ENCODE measurements around the gene GUCA1C. TPM values are rescaled to one million over a fixed set of nuclear protein-coding genes. Genes with fewer than 3 reads are reported as not detected.

Gene GUCA1C
- total RNA-seq, 1 experiment from 2014 or later: not detected

DNA sequence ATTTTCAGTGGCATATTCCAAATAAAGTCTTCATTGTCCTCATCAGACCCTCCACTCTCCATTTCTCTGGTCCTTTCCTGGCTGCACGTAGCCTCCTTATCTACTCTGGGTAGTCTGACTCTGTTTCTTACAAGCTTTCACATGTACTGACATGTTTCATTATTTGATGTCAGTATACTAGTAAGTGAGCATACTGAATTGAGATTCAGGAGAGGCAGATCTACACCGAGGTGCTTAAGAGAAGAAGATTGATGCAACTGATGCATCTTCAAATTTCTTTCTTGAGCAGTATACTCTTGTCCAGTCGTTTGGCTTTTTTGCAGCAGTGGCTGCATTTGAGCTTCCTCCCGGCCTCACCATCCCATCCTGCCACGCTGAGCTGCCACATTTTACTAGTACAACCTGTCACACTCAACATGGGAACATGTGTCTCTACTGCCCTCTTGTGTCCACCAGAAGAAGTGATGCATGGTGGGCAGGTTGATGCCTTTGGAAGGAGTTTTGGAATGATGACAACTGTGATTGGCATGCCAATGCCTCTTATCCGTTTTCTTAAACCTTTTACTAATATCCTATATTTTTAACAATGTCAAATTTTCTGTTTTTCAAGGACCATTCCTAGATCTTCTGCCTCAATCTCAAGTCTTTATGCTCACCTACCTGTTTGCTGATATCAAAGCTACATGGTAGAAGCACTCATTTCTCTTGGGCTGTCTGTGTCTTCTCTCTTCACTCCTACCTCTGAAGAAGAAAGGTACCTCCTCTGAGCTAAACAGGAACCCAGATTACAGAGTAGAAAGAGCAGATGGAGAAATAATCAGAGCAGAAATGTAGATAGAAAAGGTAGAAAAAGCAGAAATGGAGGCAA is 38.7 kb downstream of the GUCA1C start (continued):
- TF ChIP-seq, protein P1, sequence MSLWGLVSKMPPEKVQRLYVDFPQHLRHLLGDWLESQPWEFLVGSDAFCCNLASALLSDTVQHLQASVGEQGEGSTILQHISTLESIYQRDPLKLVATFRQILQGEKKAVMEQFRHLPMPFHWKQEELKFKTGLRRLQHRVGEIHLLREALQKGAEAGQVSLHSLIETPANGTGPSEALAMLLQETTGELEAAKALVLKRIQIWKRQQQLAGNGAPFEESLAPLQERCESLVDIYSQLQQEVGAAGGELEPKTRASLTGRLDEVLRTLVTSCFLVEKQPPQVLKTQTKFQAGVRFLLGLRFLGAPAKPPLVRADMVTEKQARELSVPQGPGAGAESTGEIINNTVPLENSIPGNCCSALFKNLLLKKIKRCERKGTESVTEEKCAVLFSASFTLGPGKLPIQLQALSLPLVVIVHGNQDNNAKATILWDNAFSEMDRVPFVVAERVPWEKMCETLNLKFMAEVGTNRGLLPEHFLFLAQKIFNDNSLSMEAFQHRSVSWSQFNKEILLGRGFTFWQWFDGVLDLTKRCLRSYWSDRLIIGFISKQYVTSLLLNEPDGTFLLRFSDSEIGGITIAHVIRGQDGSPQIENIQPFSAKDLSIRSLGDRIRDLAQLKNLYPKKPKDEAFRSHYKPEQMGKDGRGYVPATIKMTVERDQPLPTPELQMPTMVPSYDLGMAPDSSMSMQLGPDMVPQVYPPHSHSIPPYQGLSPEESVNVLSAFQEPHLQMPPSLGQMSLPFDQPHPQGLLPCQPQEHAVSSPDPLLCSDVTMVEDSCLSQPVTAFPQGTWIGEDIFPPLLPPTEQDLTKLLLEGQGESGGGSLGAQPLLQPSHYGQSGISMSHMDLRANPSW (CRISPR knock-in tag; conservative IDR thresholded peaks at IDR 0.05; ENCODE audit: low read depth): no peak
- TF ChIP-seq, protein P2, sequence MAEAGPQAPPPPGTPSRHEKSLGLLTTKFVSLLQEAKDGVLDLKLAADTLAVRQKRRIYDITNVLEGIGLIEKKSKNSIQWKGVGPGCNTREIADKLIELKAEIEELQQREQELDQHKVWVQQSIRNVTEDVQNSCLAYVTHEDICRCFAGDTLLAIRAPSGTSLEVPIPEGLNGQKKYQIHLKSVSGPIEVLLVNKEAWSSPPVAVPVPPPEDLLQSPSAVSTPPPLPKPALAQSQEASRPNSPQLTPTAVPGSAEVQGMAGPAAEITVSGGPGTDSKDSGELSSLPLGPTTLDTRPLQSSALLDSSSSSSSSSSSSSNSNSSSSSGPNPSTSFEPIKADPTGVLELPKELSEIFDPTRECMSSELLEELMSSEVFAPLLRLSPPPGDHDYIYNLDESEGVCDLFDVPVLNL (CRISPR knock-in tag; IDR thresholded peaks at IDR 0.05; ENCODE audit: borderline replicate concordance, low read depth): no peak
- TF ChIP-seq PRRX2 (CRISPR knock-in tag; IDR thresholded peaks at IDR 0.05) (no peak), RELA (CRISPR knock-in tag; IDR thresholded peaks at IDR 0.05; ENCODE audit: borderline replicate concordance) (no peak), ETV6 (CRISPR knock-in tag; IDR thresholded peaks at IDR 0.05) (no peak), FOXJ3 (CRISPR knock-in tag; IDR thresholded peaks at IDR 0.05; ENCODE audit: borderline replicate concordance) (no peak)
- TF ChIP-seq, protein P3, sequence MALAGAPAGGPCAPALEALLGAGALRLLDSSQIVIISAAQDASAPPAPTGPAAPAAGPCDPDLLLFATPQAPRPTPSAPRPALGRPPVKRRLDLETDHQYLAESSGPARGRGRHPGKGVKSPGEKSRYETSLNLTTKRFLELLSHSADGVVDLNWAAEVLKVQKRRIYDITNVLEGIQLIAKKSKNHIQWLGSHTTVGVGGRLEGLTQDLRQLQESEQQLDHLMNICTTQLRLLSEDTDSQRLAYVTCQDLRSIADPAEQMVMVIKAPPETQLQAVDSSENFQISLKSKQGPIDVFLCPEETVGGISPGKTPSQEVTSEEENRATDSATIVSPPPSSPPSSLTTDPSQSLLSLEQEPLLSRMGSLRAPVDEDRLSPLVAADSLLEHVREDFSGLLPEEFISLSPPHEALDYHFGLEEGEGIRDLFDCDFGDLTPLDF (CRISPR knock-in tag; IDR thresholded peaks at IDR 0.05): no peak
- TF ChIP-seq, protein P4, sequence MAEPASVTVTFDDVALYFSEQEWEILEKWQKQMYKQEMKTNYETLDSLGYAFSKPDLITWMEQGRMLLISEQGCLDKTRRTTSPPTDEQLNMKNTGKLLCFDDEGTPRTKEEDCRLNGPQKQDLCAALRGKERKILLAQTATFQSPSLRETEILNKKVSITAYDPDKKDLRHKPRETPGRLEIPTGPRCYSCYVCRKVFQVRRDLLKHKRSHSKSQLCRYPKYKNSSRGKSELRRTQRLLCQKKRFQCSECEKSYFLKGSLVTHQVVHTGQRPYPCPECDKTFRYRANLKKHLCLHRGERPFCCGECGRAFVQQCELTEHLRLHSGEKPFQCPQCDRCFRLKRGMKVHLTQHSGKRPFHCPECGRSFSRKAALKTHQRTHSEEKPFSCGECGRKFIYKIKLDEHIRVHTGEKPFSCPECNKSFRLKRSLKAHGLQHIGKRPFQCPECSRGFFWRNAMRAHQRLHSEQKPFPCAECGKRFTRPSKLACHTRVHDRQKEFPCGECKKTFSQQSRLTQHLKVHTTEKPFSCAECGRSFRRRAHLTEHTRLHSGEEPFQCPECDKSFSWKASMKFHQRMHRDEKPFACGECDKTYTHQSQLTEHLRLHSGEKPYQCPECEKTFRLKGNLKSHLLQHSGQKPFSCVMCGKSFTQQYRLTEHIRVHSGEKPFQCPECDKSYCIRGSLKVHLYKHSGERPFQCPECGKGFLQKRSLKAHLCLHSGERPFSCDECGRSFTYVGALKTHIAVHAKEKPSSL (CRISPR knock-in tag; conservative IDR thresholded peaks at IDR 0.05): no peak
- TF ChIP-seq, protein P5, sequence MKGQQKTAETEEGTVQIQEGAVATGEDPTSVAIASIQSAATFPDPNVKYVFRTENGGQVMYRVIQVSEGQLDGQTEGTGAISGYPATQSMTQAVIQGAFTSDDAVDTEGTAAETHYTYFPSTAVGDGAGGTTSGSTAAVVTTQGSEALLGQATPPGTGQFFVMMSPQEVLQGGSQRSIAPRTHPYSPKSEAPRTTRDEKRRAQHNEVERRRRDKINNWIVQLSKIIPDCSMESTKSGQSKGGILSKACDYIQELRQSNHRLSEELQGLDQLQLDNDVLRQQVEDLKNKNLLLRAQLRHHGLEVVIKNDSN (CRISPR knock-in tag; IDR thresholded peaks at IDR 0.05): no peak

DNA sequence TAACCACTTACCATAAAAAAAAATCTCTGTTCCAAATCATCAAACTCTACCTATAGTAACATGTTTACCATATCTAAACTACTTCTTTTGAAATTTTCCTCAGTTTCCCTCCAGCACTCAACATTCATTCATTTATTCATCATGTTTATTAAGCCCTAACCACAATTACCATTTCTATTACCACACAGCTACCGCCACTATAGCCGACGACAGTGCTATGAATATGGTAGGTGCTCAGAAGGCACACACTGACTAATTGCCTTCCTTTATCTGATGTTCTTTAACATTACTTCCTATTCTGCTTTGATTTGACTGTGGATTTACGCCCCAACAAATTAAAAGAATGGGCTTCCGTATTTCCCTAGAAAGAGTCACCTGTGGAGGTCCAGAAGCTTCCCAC is 43.9 kb downstream of the GUCA1C start:
- Mint-ChIP-seq H3K9me3 (no peaks in the 10 kb centered on the region), H3K4me3 (no peak overlapping the region), H3K27me3 (ENCODE audit: low read depth) (no peaks in the 10 kb centered on the region), H3K27ac (no peak overlapping the region; the same call in 1 of the 2 replicates), H3K36me3 (no peaks in the 10 kb centered on the region), H3K4me1 (peaks cover 7% of the 10 kb centered on the region)
- DNase-seq (ENCODE audit: low spot score) (no peak), ATAC-seq (no peak)
- ChIA-PET CTCF (no interaction called here), POLR2A (no interaction called here)
- TF ChIP-seq, protein P5 (CRISPR knock-in tag; IDR thresholded peaks at IDR 0.05): no peak
- TF ChIP-seq, protein P6, sequence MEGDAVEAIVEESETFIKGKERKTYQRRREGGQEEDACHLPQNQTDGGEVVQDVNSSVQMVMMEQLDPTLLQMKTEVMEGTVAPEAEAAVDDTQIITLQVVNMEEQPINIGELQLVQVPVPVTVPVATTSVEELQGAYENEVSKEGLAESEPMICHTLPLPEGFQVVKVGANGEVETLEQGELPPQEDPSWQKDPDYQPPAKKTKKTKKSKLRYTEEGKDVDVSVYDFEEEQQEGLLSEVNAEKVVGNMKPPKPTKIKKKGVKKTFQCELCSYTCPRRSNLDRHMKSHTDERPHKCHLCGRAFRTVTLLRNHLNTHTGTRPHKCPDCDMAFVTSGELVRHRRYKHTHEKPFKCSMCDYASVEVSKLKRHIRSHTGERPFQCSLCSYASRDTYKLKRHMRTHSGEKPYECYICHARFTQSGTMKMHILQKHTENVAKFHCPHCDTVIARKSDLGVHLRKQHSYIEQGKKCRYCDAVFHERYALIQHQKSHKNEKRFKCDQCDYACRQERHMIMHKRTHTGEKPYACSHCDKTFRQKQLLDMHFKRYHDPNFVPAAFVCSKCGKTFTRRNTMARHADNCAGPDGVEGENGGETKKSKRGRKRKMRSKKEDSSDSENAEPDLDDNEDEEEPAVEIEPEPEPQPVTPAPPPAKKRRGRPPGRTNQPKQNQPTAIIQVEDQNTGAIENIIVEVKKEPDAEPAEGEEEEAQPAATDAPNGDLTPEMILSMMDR (IDR thresholded peaks at IDR 0.05): no peak
- TF ChIP-seq ZNF317 (CRISPR knock-in tag; IDR thresholded peaks at IDR 0.05; ENCODE audit: borderline replicate concordance, low read depth) (no peak), ELF4 (CRISPR knock-in tag; IDR thresholded peaks at IDR 0.05; ENCODE audit: low read depth) (no peak), ZNF138 (CRISPR knock-in tag; conservative IDR thresholded peaks at IDR 0.05) (no peak), RELA (CRISPR knock-in tag; IDR thresholded peaks at IDR 0.05; ENCODE audit: borderline replicate concordance) (no peak)
- TF ChIP-seq, protein P7, sequence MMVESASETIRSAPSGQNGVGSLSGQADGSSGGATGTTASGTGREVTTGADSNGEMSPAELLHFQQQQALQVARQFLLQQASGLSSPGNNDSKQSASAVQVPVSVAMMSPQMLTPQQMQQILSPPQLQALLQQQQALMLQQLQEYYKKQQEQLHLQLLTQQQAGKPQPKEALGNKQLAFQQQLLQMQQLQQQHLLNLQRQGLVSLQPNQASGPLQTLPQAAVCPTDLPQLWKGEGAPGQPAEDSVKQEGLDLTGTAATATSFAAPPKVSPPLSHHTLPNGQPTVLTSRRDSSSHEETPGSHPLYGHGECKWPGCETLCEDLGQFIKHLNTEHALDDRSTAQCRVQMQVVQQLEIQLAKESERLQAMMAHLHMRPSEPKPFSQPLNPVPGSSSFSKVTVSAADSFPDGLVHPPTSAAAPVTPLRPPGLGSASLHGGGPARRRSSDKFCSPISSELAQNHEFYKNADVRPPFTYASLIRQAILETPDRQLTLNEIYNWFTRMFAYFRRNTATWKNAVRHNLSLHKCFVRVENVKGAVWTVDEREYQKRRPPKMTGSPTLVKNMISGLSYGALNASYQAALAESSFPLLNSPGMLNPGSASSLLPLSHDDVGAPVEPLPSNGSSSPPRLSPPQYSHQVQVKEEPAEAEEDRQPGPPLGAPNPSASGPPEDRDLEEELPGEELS (CRISPR knock-in tag; IDR thresholded peaks at IDR 0.05): no peak
- TF ChIP-seq, protein P8, sequence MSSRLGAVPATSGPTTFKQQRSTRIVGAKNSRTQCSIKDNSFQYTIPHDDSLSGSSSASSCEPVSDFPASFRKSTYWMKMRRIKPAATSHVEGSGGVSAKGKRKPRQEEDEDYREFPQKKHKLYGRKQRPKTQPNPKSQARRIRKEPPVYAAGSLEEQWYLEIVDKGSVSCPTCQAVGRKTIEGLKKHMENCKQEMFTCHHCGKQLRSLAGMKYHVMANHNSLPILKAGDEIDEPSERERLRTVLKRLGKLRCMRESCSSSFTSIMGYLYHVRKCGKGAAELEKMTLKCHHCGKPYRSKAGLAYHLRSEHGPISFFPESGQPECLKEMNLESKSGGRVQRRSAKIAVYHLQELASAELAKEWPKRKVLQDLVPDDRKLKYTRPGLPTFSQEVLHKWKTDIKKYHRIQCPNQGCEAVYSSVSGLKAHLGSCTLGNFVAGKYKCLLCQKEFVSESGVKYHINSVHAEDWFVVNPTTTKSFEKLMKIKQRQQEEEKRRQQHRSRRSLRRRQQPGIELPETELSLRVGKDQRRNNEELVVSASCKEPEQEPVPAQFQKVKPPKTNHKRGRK (CRISPR knock-in tag; IDR thresholded peaks at IDR 0.05; ENCODE audit: borderline replicate concordance): no peak
- TF ChIP-seq, protein P9, sequence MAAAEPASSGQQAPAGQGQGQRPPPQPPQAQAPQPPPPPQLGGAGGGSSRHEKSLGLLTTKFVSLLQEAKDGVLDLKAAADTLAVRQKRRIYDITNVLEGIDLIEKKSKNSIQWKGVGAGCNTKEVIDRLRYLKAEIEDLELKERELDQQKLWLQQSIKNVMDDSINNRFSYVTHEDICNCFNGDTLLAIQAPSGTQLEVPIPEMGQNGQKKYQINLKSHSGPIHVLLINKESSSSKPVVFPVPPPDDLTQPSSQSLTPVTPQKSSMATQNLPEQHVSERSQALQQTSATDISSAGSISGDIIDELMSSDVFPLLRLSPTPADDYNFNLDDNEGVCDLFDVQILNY (CRISPR knock-in tag; IDR thresholded peaks at IDR 0.05): no peak
- TF ChIP-seq, protein P10, sequence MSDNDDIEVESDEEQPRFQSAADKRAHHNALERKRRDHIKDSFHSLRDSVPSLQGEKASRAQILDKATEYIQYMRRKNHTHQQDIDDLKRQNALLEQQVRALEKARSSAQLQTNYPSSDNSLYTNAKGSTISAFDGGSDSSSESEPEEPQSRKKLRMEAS (CRISPR knock-in tag; IDR thresholded peaks at IDR 0.05): no peak

All from WTC11 (cell line).